ENCODE measurements around the gene SPNS2.

DNA sequence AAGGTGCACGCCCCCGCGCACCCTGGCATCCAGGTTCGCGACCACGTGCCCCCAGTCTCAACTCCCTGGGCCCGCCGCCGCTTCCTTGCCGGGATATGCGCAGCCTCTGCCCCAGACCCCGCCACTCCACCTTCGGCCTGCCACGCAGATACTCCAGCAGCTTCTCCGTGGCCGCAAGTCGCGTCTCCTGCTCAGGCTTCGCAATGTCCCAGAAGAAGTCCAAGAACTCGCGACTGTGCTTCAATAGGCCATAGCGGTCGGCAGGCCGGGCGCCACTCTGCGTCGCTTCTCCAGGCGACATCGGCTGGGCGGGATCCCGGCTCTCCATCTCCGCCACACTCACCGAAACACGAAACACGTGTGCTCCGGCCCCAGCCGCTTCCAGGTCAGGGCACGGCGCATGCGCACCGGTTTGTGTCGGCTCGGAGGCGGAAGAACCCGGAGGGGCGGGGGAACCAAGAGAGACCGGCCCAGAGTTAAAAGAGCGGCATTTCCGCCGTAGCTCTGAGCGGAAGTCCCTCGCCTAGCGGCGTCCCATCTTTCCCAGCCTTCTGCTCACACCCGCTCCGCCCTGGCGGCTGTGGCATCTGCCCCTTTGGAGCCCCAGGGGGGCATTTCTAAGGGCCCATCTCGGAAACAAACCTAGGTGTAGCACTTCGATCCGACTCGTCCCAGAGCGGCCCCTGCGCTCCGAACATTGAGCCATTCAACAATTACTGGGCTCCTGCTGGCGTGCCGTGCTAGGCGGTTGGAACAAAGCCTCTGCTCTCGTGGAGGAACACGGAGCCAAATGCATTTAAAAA, 56.5 kb downstream of the SPNS2 start, which contains the start of gene MYBBP1A:
- TF ChIP-seq, protein P1, sequence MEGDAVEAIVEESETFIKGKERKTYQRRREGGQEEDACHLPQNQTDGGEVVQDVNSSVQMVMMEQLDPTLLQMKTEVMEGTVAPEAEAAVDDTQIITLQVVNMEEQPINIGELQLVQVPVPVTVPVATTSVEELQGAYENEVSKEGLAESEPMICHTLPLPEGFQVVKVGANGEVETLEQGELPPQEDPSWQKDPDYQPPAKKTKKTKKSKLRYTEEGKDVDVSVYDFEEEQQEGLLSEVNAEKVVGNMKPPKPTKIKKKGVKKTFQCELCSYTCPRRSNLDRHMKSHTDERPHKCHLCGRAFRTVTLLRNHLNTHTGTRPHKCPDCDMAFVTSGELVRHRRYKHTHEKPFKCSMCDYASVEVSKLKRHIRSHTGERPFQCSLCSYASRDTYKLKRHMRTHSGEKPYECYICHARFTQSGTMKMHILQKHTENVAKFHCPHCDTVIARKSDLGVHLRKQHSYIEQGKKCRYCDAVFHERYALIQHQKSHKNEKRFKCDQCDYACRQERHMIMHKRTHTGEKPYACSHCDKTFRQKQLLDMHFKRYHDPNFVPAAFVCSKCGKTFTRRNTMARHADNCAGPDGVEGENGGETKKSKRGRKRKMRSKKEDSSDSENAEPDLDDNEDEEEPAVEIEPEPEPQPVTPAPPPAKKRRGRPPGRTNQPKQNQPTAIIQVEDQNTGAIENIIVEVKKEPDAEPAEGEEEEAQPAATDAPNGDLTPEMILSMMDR (IDR thresholded peaks at IDR 0.05), result peak; percentile 20 to 49 (median 35)
- no peak for TF ChIP-seq POLR2A (IDR thresholded peaks at IDR 0.05; ENCODE audit: low read depth)
- peak; percentile 90 to 93 for TF ChIP-seq POLR2AphosphoS5 (IDR thresholded peaks at IDR 0.05)
- no peak for TF ChIP-seq EP300 (IDR thresholded peaks at IDR 0.05)
